HL-60 (cell line): Measurements from ENCODE around the gene ZNF397.
"Not testable (repeated sequence)": the region's sequence is repeated elsewhere in the genome, so short reads cannot be mapped to it uniquely, and the experiment has no call there.

Source experiments
- DNase-seq, 2 experiments: peaks; one replicate each; pipeline ENCODE4 v3.0.0-alpha.2; 2010 to 2020; ENCODE audit warnings: low read depth in 1 of 2, low spot score in 1 of 2
- H3K27ac ChIP-seq: fragments of 250-450 bp; sonication (Bioruptor Pico); replicated peaks from 2 replicates; pipeline ENCODE4 v1.5.1; 2020; ENCODE audit warnings: mild to moderate bottlenecking, moderate library complexity
- H3K27me3 ChIP-seq: fragments of 250-450 bp; sonication (Bioruptor Pico); 2 replicates; pipeline ENCODE4 v1.5.1; 2021; ENCODE audit warnings: mild to moderate bottlenecking, moderate library complexity; ENCODE audit not compliant: insufficient read depth, poor library complexity, severe bottlenecking
- H3K4me3 ChIP-seq: replicated peaks from 2 replicates; pipeline ENCODE4 v1.5.1; 2011; ENCODE audit warnings: mild to moderate bottlenecking, control low read depth, low read length; ENCODE audit not compliant: insufficient read depth
- CTCF ChIP-seq: IDR thresholded peaks from one replicate; pipeline ENCODE4 v1.5.1; 2011; ENCODE audit warnings: low read length, control low read depth, inconsistent platforms; ENCODE audit not compliant: insufficient read depth
- GABPA ChIP-seq: IDR thresholded peaks from 2 replicates; pipeline ENCODE4 v1.6.1; 2012; ENCODE audit warnings: low read depth
- POLR2AphosphoS5 ChIP-seq: IDR thresholded peaks from 2 replicates; pipeline ENCODE4 v1.6.1; 2012; ENCODE audit warnings: low read depth
- REST ChIP-seq: IDR thresholded peaks from 2 replicates; pipeline ENCODE4 v1.6.1; 2012; ENCODE audit warnings: low read depth; ENCODE audit not compliant: insufficient replicate concordance
- SPI1 ChIP-seq: IDR thresholded peaks from 2 replicates; pipeline ENCODE4 v1.6.1; 2012; ENCODE audit warnings: low read depth, mild to moderate bottlenecking, borderline replicate concordance

Gene ZNF397

GRCh38 chr18:35203067-35203466 is 37.8 kb upstream of the ZNF397 start:
- no peak overlapping the region for H3K4me3 ChIP-seq
- DNase-seq = no peak
- TF ChIP-seq SPI1 = no peak
- no peak for TF ChIP-seq GABPA
- no peak for TF ChIP-seq CTCF
- TF ChIP-seq POLR2AphosphoS5 = no peak
- no peak for TF ChIP-seq REST

GRCh38 chr18:35205199-35205712 is 35.6 kb upstream of the ZNF397 start:
- H3K27me3 ChIP-seq = no peaks in the 10 kb centered on the region
- H3K4me3 ChIP-seq = no peak overlapping the region
- no peak for DNase-seq
- H3K27ac ChIP-seq = no peak overlapping the region
- TF ChIP-seq REST = no peak
- TF ChIP-seq CTCF = no peak
- TF ChIP-seq POLR2AphosphoS5 = no peak
- TF ChIP-seq SPI1 = no peak
- no peak for TF ChIP-seq GABPA

More at GRCh38 chr18:35203067-35203466, 37.8 kb upstream of the ZNF397 start:
- H3K27me3 ChIP-seq = no peaks in the 10 kb centered on the region
- H3K27ac ChIP-seq = no peak overlapping the region

GRCh38 chr18:35205746-35206458 is 34.9 kb upstream of the ZNF397 start:
- H3K27me3 ChIP-seq, H3K4me3 ChIP-seq, DNase-seq, H3K27ac ChIP-seq: not testable (repeated sequence)

- Histone ChIP-seq H3K27me3 (no peaks in the 10 kb centered on the region), H3K27ac (no peak overlapping the region), H3K4me3 (no peak overlapping the region)
- TF ChIP-seq SPI1 (no peak), GABPA (no peak), REST (no peak), CTCF (no peak), POLR2AphosphoS5 (no peak)
- no peak for DNase-seq
These were observed 25.8 kb upstream of the ZNF397 start for GRCh38 chr18:35215026-35215425.

- DNase-seq, H3K4me3 ChIP-seq, H3K27me3 ChIP-seq, H3K27ac ChIP-seq: not testable (repeated sequence)
These were observed 24.2 kb upstream of the ZNF397 start for GRCh38 chr18:35216611-35217010.

- not testable (repeated sequence) for H3K27me3 ChIP-seq, H3K4me3 ChIP-seq, H3K27ac ChIP-seq, DNase-seq
These were observed 21.5 kb upstream of the ZNF397 start for GRCh38 chr18:35219331-35219730.
